Lower lobe of right lung (tissue), 2 donors: Measurements from ENCODE around the gene AHCY. TPM values are rescaled to one million over a fixed set of nuclear protein-coding genes. Genes with fewer than 3 reads are reported as not detected.
A peak's percentile ranks its signal among the peaks of the same experiment; 100 is the strongest.

Experiments
- ATAC-seq, 2 donors: fragments of 200-7000 bp; cut with Tn5 transposase; one replicate each; pipeline ENCODE4 v1.9.1; 2020 to 2022; ENCODE audit warnings: mild to moderate bottlenecking in 2 of 2, moderate library complexity in 2 of 2
- DNase-seq: peaks from one replicate; pipeline ENCODE4 v3.0.0-alpha.2; 2020
- H3K27ac ChIP-seq: fragments of 200-600 bp; one replicate; pipeline ENCODE4 v1.8.0; 2022
- H3K27me3 ChIP-seq: fragments of 200-600 bp; one replicate; pipeline ENCODE4 v1.8.0; 2022; ENCODE audit warnings: low read depth
- H3K36me3 ChIP-seq: fragments of 200-600 bp; one replicate; pipeline ENCODE4 v1.8.0; 2022; ENCODE audit warnings: mild to moderate bottlenecking
- H3K4me1 ChIP-seq: fragments of 200-600 bp; one replicate; pipeline ENCODE4 v1.8.0; 2022
- H3K4me3 ChIP-seq: fragments of 200-600 bp; one replicate; pipeline ENCODE4 v1.8.0; 2022; ENCODE audit warnings: mild to moderate bottlenecking
- H3K9me3 ChIP-seq: fragments of 200-600 bp; one replicate; pipeline ENCODE4 v1.8.0; 2022
- CTCF ChIP-seq: fragments of 200-600 bp; IDR thresholded peaks from one replicate; pipeline ENCODE4 v1.8.0; 2022; ENCODE audit warnings: antibody characterized with exemption, mild to moderate bottlenecking
- intact Hi-C: fragments of 100-400 bp; cut with DNase I; formaldehyde crosslinking; loops from one replicate; pipeline ENCODE4 v1.11.0; 2022
- total RNA-seq: library from RNA; stranded (reverse); fragmentation: NEBNext Ultra II Directional; extraction: Animal tissue kit (Norgen Biotek cat#: 25700); gene quantifications from one replicate; pipeline ENCODE4 v1.2.1, GENCODE V29; 2021
- donor health status: DM: no; HTN: yes; CAD: no; lungs with severe emphysema.

Gene AHCY
- total RNA-seq, 1 donor from 2014 or later = 63.8 TPM

- Histone ChIP-seq H3K9me3 (no peaks in the 10 kb centered on the region), H3K36me3 (peaks cover 19% of the 10 kb centered on the region), H3K4me3 (no peak overlapping the region), H3K27me3 (no peaks in the 10 kb centered on the region), H3K4me1 (no peaks in the 10 kb centered on the region), H3K27ac (no peak overlapping the region)
- no peak for ATAC-seq
- TF ChIP-seq CTCF = no peak
- intact Hi-C loops = no loop called here
- no peak for DNase-seq
These were observed 28.5 kb downstream of the AHCY start for GRCh38 chr20:34274694-34275093.

- no peaks in the 10 kb centered on the region for H3K27me3 ChIP-seq
- H3K4me1 ChIP-seq = peaks cover 11% of the 10 kb centered on the region
- no peaks in the 10 kb centered on the region for H3K9me3 ChIP-seq
- H3K4me3 ChIP-seq = no peak overlapping the region
- intact Hi-C loops = no loop called here
- ATAC-seq (no peak), DNase-seq (no peak)
- TF ChIP-seq CTCF = no peak
- H3K27ac ChIP-seq = no peak overlapping the region
- peaks cover 3% of the 10 kb centered on the region for H3K36me3 ChIP-seq
These were observed 31.2 kb downstream of the AHCY start for GRCh38 chr20:34271956-34272355.

- intact Hi-C loops = no loop called here
- Histone ChIP-seq H3K9me3 (no peaks in the 10 kb centered on the region), H3K4me1 (peaks cover 11% of the 10 kb centered on the region), H3K27me3 (no peaks in the 10 kb centered on the region), H3K36me3 (no peaks in the 10 kb centered on the region), H3K27ac (no peak overlapping the region), H3K4me3 (no peak overlapping the region)
- ATAC-seq (peak in 1 of 2 donors; percentile 12), DNase-seq (no peak)
- no peak for TF ChIP-seq CTCF
These were observed 33.0 kb downstream of the AHCY start for GRCh38 chr20:34269996-34270627.

GRCh38 chr20:34268851-34269636, 34.1 kb downstream of the AHCY start:
- ATAC-seq (peak; percentile 73 to 74), DNase-seq (peak; percentile 57)
- H3K36me3 ChIP-seq = no peaks in the 10 kb centered on the region
- H3K27me3 ChIP-seq = no peaks in the 10 kb centered on the region
- TF ChIP-seq CTCF = no peak
- H3K9me3 ChIP-seq = no peaks in the 10 kb centered on the region
- H3K27ac ChIP-seq = no peak overlapping the region
- H3K4me1 ChIP-seq = peaks cover 11% of the 10 kb centered on the region
- intact Hi-C loops = no loop called here
- H3K4me3 ChIP-seq = peak overlapping the region; percentile 50

- no peak for ATAC-seq
- no peak for TF ChIP-seq CTCF
- intact Hi-C loops = no loop called here
- no peaks in the 10 kb centered on the region for H3K27me3 ChIP-seq
- H3K9me3 ChIP-seq = no peaks in the 10 kb centered on the region
- no peak for DNase-seq
- H3K4me3 ChIP-seq = no peak overlapping the region
- H3K36me3 ChIP-seq = no peaks in the 10 kb centered on the region
- no peak overlapping the region for H3K27ac ChIP-seq
- peaks cover 11% of the 10 kb centered on the region for H3K4me1 ChIP-seq
These were observed 35.0 kb downstream of the AHCY start for GRCh38 chr20:34268145-34268544.
